ENCODE data around the gene CTDP1. TPM values are rescaled to one million over a fixed set of nuclear protein-coding genes. Genes with fewer than 3 reads are reported as not detected.

CTDP1 gene
- total RNA-seq, 1 experiment from 2014 or later = 33.7 TPM

DNA sequence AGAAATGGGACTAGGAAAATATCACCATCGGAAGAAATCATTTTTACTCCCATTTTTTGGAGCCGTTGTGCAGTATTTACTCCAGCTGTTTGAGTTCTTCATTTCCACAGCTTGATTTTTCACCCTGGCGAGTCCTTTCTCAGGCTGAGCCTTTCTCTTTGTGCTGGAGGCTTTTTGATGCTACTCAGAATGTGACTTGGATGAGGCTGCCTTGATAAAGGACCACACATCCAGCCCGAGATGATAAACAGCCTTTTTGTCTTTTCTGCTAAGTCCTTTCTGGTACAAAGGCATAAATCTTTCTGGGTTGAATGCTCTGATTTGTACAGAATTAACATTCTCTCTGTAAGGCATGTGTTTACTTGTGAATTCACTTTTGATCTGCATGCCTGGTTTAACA, 17.6 kb upstream of the CTDP1 start:
- H3K27me3 ChIP-seq (ENCODE audit: insufficient read depth, low read length) = no peaks in the 10 kb centered on the region
- H3K4me2 ChIP-seq (ENCODE audit: insufficient read depth, insufficient read length, low read length) = no peak overlapping the region

More for the DNA sequence above, 17.6 kb upstream of the CTDP1 start:
- H3K27ac Mint-ChIP-seq = no peak overlapping the region
- H4K5ac ChIP-seq (ENCODE audit: insufficient read length, low read depth, low read length) = no peak overlapping the region
- H2AK5ac ChIP-seq (ENCODE audit: insufficient read length, low read length) = no peak overlapping the region
- H3K9ac ChIP-seq (ENCODE audit: extremely low read depth, insufficient read length, low read length) = no peak overlapping the region
- no peak overlapping the region for H4K8ac ChIP-seq (replicated peaks; ENCODE audit: insufficient read length, low read depth, low read length)
- H3K79me1 ChIP-seq (ENCODE audit: insufficient read depth, low read depth, low read length, poor library complexity, severe bottlenecking) = no peaks in the 10 kb centered on the region
- no peaks in the 10 kb centered on the region for H4K20me1 ChIP-seq (ENCODE audit: control insufficient read depth, insufficient read depth, insufficient read length)
- WGBS (ENCODE audit: extremely low coverage, insufficient read length, low lambda C conversion rate) = no CpG with 5 or more reads among the region's 4 CpGs
- H3K23ac ChIP-seq (ENCODE audit: insufficient read length, low read depth, low read length) = no peak overlapping the region
- H3T11ph ChIP-seq (ENCODE audit: low read length) = no peak overlapping the region
- no peaks in the 10 kb centered on the region for H3K36me3 Mint-ChIP-seq (ENCODE audit: insufficient read depth in 1 of 3, low read depth in 3 of 3)
- H3K27me3 Mint-ChIP-seq (ENCODE audit: low read depth) = peaks cover 21% of the 10 kb centered on the region
- H3K27ac ChIP-seq (ENCODE audit: insufficient read length, low read depth, low read length) = no peak overlapping the region
- no peak overlapping the region for H3K4me3 Mint-ChIP-seq
- H2AFZ ChIP-seq (ENCODE audit: low read length) = no peak overlapping the region
- no peaks in the 10 kb centered on the region for H3K23me2 ChIP-seq (ENCODE audit: insufficient read length, low read depth, low read length, poor library complexity, severe bottlenecking)
- H3K79me2 ChIP-seq (ENCODE audit: insufficient read depth, low read length) = no peaks in the 10 kb centered on the region
- H3K9me3 ChIP-seq (ENCODE audit: control insufficient read depth, low read depth, low read length) = no peaks in the 10 kb centered on the region
- no peak for DNase-seq
- no peak overlapping the region for H3K18ac ChIP-seq (ENCODE audit: insufficient read length, low read depth, low read length)
- no peak overlapping the region for H2BK120ac ChIP-seq (ENCODE audit: low read depth, low read length, poor library complexity, severe bottlenecking)
- H2BK15ac ChIP-seq (ENCODE audit: low read depth, low read length) = no peak overlapping the region
- peaks cover 5% of the 10 kb centered on the region; the same call in 1 of the 2 replicates for H3K4me1 ChIP-seq (ENCODE audit: insufficient read depth, low read length)
- TF ChIP-seq, protein P1, sequence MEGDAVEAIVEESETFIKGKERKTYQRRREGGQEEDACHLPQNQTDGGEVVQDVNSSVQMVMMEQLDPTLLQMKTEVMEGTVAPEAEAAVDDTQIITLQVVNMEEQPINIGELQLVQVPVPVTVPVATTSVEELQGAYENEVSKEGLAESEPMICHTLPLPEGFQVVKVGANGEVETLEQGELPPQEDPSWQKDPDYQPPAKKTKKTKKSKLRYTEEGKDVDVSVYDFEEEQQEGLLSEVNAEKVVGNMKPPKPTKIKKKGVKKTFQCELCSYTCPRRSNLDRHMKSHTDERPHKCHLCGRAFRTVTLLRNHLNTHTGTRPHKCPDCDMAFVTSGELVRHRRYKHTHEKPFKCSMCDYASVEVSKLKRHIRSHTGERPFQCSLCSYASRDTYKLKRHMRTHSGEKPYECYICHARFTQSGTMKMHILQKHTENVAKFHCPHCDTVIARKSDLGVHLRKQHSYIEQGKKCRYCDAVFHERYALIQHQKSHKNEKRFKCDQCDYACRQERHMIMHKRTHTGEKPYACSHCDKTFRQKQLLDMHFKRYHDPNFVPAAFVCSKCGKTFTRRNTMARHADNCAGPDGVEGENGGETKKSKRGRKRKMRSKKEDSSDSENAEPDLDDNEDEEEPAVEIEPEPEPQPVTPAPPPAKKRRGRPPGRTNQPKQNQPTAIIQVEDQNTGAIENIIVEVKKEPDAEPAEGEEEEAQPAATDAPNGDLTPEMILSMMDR (conservative IDR thresholded peaks at IDR 0.05) = no peak
- no peak overlapping the region for H3K56ac ChIP-seq (ENCODE audit: insufficient read length, low read depth, low read length)
- H3K4ac ChIP-seq (ENCODE audit: low read depth, low read length) = no peak overlapping the region
- no peak overlapping the region for H3K14ac ChIP-seq (ENCODE audit: insufficient read depth, low read length)
- H2BK12ac ChIP-seq (ENCODE audit: insufficient read length, low read depth, low read length) = no peak overlapping the region
- H2BK5ac ChIP-seq (ENCODE audit: insufficient read length, low read length) = no peak overlapping the region
- no peak overlapping the region for H4K91ac ChIP-seq (ENCODE audit: insufficient read length, low read depth, low read length)
- peaks cover 24 to 27% of the 10 kb centered on the region in 2 experiments for H3K4me1 Mint-ChIP-seq
- H3K9me3 Mint-ChIP-seq = no peaks in the 10 kb centered on the region
- H2BK20ac ChIP-seq (ENCODE audit: low read depth, low read length, poor library complexity, severe bottlenecking) = no peak overlapping the region

Data from H9 (cell line).